Tibial artery (tissue), 4 donors: ENCODE results near the gene SDK1.

Experiments used
- DNase-seq, 2 donors: peaks; one replicate each; pipeline ENCODE4 v3.0.0-alpha.2; 2019
- H3K27ac ChIP-seq, 2 donors: fragments of 200-600 bp; sonication (generic) in 1 of 2; 1 replicate in 1 of 2; 2 replicates in 1 of 2; pipeline ENCODE4 v1.5.1; 2018 to 2019; ENCODE audit warnings: mild to moderate bottlenecking in 1 of 2
- H3K27me3 ChIP-seq, 2 donors: fragments of 200-600 bp; sonication (generic) in 1 of 2; one replicate each; pipeline versions ENCODE4 v1.5.1 to v1.6.0; 2016 to 2019
- H3K36me3 ChIP-seq, 3 donors: fragments of 200-600 bp; sonication (generic) in 2 of 3; one replicate each; pipeline ENCODE4 v1.5.1; 2016 to 2019; ENCODE audit warnings: mild to moderate bottlenecking in 2 of 3
- H3K4me1 ChIP-seq, 4 donors: fragments of 200-600 bp; sonication (generic) in 2 of 4; 1 replicate in 3 of 4; 2 replicates in 1 of 4; pipeline ENCODE4 v1.5.1; 2016 to 2019
- H3K4me3 ChIP-seq, 2 donors: fragments of 200-600 bp; sonication (generic) in 1 of 2; 1 replicate in 1 of 2; 2 replicates in 1 of 2; pipeline ENCODE4 v1.5.1; 2018 to 2019; ENCODE audit warnings: mild to moderate bottlenecking in 2 of 2
- H3K9me3 ChIP-seq, 3 donors: fragments of 200-600 bp; sonication (generic) in 1 of 3; one replicate each; pipeline ENCODE4 v1.5.1; 2016 to 2019
- intact Hi-C: fragments of 100-400 bp; cut with DNase I; formaldehyde crosslinking; loops from one replicate; pipeline ENCODE4 v1.15.0; 2023; ENCODE audit warnings: low total_unique reads
- TF ChIP-seq, protein P1 (sequence below), 2 experiments: fragments of 200-600 bp in 1 of 2; fragments of 450-650 bp in 1 of 2; IDR thresholded peaks; one replicate each; pipeline ENCODE4 v1.5.1; 2017 to 2019; ENCODE audit warnings: antibody characterized with exemption in 2 of 2, mild to moderate bottlenecking in 1 of 2, moderate library complexity in 1 of 2

SDK1 gene

DNA sequence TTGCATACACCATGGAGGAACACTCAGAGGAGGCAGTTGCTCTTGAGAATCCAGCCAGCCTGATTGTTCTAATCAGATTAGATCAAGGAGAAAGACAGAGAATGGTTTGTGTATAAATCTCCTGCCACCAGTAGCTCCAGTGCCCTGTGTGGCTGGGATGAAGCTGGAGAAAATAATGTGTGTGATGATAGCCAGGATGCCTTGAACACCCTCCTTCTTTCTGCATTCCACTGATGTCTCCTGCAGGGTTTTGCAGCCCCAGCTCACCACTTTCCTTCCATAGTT, 766.4 kb downstream of the SDK1 start:
- no peaks in the 10 kb centered on the region for H3K4me1 ChIP-seq
- intact Hi-C loops = no loop called here

DNA sequence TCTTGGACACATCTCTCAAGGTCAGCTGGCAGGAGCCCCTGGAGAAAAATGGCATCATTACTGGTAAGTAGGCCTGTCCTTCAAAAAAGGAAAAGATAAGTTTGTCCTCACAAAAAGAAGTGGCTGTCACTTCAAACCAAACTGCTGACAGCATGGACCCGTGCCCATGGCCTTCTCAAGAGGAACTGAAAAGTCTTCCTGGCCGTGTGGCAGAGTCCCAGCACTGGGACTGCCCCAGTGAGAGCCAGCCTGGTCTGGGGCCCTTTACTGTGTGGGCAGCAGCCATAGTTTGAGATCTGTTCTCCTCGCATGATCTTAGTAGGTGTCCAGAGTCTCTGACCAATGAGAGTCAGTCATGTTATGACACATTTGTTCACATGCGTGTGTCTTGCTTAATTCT, 766.8 kb downstream of the SDK1 start:
- no peaks in the 10 kb centered on the region for H3K27me3 ChIP-seq
- no peak overlapping the region for H3K27ac ChIP-seq
- intact Hi-C loops = no loop called here
- DNase-seq = no peak
- no peak overlapping the region for H3K4me3 ChIP-seq
- TF ChIP-seq, protein P1, sequence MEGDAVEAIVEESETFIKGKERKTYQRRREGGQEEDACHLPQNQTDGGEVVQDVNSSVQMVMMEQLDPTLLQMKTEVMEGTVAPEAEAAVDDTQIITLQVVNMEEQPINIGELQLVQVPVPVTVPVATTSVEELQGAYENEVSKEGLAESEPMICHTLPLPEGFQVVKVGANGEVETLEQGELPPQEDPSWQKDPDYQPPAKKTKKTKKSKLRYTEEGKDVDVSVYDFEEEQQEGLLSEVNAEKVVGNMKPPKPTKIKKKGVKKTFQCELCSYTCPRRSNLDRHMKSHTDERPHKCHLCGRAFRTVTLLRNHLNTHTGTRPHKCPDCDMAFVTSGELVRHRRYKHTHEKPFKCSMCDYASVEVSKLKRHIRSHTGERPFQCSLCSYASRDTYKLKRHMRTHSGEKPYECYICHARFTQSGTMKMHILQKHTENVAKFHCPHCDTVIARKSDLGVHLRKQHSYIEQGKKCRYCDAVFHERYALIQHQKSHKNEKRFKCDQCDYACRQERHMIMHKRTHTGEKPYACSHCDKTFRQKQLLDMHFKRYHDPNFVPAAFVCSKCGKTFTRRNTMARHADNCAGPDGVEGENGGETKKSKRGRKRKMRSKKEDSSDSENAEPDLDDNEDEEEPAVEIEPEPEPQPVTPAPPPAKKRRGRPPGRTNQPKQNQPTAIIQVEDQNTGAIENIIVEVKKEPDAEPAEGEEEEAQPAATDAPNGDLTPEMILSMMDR (IDR thresholded peaks at IDR 0.05) = no peak
- H3K9me3 ChIP-seq = no peaks in the 10 kb centered on the region
- peaks cover 0 to 25% (median 24%) of the 10 kb centered on the region in 3 donors for H3K36me3 ChIP-seq
- no peaks in the 10 kb centered on the region for H3K4me1 ChIP-seq

More for the DNA sequence above, 766.4 kb downstream of the SDK1 start:
- Histone ChIP-seq H3K27ac (no peak overlapping the region), H3K4me3 (no peak overlapping the region), H3K36me3 (peaks cover 0 to 25% (median 24%) of the 10 kb centered on the region in 3 donors), H3K27me3 (no peaks in the 10 kb centered on the region), H3K9me3 (no peaks in the 10 kb centered on the region)
- TF ChIP-seq, protein P1 (IDR thresholded peaks at IDR 0.05) = no peak
- no peak for DNase-seq

DNA sequence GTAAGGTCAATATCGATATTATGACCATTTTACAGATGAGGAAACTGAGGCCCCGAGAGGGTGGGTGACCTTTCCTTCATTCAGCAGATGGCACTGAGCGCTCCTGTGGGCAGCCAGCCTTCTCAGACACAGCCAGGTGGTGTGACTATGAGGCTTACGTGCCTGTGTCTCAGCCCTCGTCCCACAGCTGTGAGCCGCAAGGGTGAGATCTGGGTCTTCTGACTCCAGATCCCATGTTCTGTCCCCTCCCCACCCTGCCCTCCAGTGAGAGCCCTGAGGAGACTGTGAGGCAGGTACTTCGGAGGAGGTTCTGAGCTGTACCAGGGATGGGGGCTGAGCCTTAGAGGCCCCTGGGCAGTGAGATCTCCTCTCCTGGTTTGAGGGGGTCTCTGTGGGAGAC, 767.2 kb downstream of the SDK1 start:
- no peaks in the 10 kb centered on the region for H3K27me3 ChIP-seq
- H3K4me1 ChIP-seq = no peaks in the 10 kb centered on the region
- no peaks in the 10 kb centered on the region for H3K9me3 ChIP-seq
- H3K27ac ChIP-seq = no peak overlapping the region
- H3K4me3 ChIP-seq = no peak overlapping the region
- TF ChIP-seq, protein P1 (IDR thresholded peaks at IDR 0.05) = no peak
- no peak for DNase-seq
- H3K36me3 ChIP-seq = peaks cover 0 to 25% (median 24%) of the 10 kb centered on the region in 3 donors
- intact Hi-C loops = no loop called here

DNA sequence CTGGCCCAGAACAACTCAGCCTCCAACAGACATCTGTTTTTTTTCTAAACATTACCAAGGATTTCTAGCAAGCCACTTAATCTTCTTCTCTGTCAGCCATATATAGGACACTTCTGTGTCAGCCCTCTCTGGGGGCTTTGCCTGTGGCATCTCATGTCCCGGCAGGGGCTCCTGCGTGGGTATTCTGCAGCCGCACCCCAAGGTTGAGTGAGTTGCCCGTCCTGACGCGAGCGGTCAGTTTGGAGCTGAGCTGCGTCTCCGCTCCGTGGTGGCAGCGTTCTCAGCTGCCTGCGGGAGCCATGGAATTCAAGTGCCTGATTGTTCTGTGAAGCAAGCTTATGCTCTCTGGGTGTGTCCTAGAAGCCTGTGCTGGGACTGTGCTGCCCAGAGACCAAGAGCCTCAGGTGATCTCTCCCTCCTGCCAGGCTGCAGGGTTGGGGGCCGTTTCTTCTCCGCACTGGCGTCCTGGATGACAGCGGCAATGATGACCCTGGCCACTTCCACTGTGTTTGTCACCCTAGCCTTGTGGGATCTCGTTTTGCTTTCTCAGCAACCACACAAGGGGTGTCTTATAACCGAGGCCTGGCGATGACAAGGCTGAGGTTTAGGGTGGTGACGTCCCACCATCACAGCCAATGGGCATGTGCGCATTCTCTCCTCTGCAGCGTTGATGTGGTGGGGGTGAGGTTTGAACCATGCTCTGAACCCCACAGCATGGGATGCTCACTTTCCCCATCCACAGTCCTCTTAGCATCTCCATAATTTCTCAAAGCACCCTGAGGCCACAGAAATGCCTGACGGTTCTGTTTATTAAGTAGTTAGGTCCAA, 768.4 kb downstream of the SDK1 start:
- no peaks in the 10 kb centered on the region for H3K4me1 ChIP-seq

DNA sequence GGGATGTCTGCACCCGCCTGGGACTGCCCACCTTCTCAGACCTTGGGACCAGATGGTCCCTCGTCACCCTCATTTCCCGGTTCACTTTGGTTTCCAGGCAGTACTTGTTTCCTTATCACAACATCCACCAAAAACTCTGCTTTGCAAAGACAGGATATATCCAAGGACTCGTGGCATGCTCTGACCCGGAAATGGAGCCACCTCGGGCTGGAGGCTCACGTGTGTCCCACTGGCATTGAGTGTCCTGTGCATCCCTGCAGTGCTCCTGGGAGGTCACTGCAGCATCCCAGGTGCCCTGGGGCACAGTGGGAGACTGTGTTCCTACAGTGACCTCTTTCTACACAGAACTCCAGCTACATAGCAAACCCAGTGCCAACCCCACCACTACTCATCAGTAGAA, 769.2 kb downstream of the SDK1 start:
- peaks cover 0 to 25% (median 24%) of the 10 kb centered on the region in 3 donors for H3K36me3 ChIP-seq
- TF ChIP-seq, protein P1 (IDR thresholded peaks at IDR 0.05) = no peak
- intact Hi-C loops = no loop called here
- H3K4me1 ChIP-seq = no peaks in the 10 kb centered on the region
- H3K4me3 ChIP-seq = no peak overlapping the region
- H3K9me3 ChIP-seq = no peaks in the 10 kb centered on the region
- no peak for DNase-seq
- H3K27ac ChIP-seq = no peak overlapping the region
- H3K27me3 ChIP-seq = no peaks in the 10 kb centered on the region

More for the DNA sequence above, 768.4 kb downstream of the SDK1 start:
- intact Hi-C loops = no loop called here
- DNase-seq = no peak
- Histone ChIP-seq H3K9me3 (no peaks in the 10 kb centered on the region), H3K27me3 (no peaks in the 10 kb centered on the region), H3K36me3 (peaks cover 0 to 25% (median 24%) of the 10 kb centered on the region in 3 donors), H3K27ac (no peak overlapping the region), H3K4me3 (no peak overlapping the region)
- TF ChIP-seq, protein P1 (IDR thresholded peaks at IDR 0.05) = no peak
